Measurements from ENCODE around the gene RALGAPA2.

DNA sequence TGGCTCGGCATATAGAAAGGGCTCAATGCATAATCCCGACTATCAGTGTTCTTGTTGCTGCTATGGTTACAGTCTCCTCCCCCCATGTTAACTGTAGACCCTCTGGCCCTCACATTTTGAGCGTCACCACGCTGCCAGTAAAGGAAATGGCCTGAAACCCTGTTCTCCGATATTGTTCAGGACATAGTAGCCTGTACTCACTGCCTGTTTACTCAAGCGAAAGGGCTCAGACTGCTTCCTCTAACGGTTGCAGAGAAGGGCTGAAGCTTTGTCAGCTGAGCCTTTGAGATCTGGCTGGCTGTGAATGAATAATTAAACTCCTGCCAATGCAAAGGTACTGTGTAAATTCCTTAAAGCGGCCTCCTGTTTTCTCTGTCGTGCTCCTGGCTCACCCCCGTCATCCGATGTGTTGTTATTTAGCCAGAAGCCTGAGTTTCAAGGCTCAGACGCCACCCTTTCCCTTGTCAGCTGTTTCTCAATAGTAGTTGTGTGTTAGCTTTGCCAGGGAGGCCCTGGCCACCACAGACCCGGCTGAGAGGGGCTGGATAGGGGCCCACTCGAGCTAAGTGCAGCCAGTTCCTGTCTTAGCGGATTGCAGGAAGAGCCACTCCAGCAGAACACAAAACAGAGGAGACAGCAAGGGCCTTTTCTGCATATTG lies 31.2 kb upstream of the RALGAPA2 start:
- TF ChIP-seq, protein P1, sequence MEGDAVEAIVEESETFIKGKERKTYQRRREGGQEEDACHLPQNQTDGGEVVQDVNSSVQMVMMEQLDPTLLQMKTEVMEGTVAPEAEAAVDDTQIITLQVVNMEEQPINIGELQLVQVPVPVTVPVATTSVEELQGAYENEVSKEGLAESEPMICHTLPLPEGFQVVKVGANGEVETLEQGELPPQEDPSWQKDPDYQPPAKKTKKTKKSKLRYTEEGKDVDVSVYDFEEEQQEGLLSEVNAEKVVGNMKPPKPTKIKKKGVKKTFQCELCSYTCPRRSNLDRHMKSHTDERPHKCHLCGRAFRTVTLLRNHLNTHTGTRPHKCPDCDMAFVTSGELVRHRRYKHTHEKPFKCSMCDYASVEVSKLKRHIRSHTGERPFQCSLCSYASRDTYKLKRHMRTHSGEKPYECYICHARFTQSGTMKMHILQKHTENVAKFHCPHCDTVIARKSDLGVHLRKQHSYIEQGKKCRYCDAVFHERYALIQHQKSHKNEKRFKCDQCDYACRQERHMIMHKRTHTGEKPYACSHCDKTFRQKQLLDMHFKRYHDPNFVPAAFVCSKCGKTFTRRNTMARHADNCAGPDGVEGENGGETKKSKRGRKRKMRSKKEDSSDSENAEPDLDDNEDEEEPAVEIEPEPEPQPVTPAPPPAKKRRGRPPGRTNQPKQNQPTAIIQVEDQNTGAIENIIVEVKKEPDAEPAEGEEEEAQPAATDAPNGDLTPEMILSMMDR (IDR thresholded peaks at IDR 0.05) = no peak
- no peak for TF ChIP-seq POLR2A (IDR thresholded peaks at IDR 0.05)

All from testis (tissue), 2 donors.